HG03064 (cell line): ENCODE results near the gene WSB2.
"Not testable (repeated sequence)": the region's sequence is repeated elsewhere in the genome, so short reads cannot be mapped to it uniquely, and the experiment has no call there.

ENCODE experiments used
- ATAC-seq: cut with Tn5 transposase; IDR thresholded peaks from one replicate; pipeline ENCODE4 v1.9.1; 2021; ENCODE audit warnings: low read depth; ENCODE audit not compliant: unreplicated experiment

Gene WSB2

DNA sequence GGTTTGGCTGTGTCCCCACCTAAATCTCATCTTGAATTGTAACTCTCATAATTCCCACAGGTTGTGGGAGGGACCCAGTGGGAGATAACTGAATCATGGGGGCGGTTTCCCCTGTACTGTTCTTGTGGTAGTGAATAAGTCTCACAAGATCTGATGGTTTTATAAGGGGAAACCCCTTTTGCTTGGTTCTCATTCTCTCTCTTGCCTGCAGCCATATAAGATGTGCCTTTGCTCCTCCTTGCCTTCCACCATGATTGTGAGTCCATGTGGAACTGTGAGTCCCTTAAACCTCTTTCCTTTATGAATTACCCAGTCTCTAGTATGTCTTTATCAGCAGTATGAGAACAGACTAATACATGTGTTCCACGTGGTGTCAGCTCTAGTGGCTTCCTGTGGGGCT lies 61.2 kb downstream of the WSB2 start:
- not testable (repeated sequence) for ATAC-seq

DNA sequence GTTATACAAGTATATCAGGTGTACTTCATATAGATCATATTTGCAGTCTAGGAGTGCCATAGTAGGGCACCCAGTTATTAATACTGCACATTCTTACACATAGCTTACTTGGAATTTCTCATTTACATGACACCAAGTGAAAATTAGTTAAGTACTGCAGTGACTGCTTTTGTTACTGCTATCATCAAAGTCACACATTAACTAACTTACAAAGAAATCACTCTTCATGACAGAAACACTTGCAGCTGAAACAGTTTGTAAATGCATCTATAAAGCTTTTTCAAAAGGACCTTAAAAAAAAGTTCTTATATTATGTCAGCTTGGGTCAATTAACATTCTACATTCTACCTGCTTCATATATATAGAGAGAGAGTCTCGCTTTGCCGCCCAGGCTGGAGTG lies 62.3 kb downstream of the WSB2 start:
- ATAC-seq: no peak

DNA sequence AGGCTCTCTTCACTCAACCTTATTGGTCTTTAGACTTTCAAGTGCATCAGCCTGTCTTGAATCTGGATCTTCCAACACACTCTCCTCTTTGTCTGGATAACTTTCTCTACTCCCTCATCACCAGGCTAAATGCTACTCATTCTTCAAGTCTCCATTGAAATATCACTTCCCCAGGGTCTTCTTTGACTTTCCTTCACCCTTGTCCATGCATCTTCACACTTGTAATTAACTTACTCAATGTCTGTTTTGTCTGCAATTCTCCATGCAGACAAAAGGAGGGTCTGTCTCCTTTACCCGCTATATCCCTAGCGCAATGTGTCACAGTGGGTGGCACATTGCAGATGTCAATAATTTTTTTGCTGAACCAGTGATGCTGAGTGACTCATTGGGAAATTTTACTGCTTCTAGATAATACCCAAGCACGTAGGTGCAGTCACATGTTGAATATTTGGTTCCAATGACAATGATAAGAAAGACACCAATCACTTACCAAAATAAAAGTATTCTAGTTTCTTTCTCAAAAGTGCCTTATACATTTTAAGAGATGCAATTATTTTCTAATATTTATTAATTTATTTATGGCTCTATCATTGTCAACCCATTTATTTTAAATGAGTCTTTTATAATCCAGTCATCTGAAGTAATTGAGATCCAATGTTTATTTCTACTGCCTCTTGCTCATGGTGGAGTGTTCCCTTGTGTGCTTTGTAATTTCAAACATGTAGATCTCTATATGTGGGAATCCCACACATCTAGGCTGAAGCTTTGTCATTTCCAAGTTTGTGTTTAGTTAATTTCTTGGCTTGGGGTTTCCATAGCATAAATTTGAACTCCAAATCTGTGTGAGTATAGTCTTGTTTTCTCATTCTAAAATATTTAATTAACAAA lies 66.2 kb downstream of the WSB2 start:
- ATAC-seq: no peak

DNA sequence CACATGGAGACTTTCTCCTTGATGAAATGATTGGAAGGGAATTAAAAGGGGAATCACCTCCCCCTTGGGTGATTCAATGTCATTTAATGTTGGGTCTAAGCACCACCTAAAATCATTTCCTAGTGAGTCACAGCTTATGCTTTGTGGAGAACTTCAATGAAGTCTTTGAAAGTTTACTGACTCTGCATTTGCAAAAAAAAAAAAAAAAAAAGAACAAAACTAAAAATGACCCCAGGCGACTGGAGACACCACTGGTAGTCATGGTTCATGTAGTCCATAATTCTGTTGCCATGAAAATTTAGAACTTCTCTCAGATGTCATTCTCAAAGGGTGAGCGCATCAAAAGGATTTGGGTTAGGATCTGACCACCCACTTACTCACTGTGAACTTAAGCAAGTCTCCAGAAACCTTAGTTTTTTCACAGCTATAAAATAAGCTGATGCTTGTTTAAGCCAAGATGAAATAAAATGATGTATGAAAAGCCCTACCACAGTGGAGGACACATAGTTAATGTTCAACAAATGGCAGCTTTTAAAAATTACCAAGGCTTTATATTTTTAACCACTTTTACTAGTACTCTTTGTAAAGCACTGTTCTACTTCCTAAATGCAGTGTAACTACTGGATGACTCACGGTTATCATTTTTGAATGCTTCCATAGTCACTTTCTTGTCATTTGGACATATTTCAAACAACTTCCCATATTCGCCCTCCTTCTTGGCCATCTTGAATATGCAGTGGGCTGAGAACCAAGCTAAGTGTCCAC lies 74.1 kb downstream of the WSB2 start:
- ATAC-seq: no peak

DNA sequence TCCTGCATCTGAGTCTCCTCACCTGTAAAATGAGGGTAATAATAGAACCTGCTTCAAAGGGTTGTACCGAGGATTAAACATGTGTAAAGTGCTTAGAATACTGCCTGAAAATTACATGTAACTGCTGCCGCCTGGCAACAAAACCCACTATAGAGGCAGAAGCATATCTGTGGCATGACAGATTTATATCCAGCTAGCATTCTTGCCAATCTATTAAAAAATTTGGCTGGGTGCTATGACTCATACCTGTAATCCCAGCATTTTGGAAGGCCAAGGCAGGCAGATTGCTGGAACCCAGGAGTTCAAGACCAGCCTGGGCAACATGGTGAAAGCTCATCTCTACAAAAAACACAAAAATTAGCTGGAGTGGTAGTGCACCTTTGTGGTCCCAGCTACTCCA lies 75.8 kb downstream of the WSB2 start:
- no peak for ATAC-seq
